ENCODE results near the gene ALG14.

Gene ALG14

DNA sequence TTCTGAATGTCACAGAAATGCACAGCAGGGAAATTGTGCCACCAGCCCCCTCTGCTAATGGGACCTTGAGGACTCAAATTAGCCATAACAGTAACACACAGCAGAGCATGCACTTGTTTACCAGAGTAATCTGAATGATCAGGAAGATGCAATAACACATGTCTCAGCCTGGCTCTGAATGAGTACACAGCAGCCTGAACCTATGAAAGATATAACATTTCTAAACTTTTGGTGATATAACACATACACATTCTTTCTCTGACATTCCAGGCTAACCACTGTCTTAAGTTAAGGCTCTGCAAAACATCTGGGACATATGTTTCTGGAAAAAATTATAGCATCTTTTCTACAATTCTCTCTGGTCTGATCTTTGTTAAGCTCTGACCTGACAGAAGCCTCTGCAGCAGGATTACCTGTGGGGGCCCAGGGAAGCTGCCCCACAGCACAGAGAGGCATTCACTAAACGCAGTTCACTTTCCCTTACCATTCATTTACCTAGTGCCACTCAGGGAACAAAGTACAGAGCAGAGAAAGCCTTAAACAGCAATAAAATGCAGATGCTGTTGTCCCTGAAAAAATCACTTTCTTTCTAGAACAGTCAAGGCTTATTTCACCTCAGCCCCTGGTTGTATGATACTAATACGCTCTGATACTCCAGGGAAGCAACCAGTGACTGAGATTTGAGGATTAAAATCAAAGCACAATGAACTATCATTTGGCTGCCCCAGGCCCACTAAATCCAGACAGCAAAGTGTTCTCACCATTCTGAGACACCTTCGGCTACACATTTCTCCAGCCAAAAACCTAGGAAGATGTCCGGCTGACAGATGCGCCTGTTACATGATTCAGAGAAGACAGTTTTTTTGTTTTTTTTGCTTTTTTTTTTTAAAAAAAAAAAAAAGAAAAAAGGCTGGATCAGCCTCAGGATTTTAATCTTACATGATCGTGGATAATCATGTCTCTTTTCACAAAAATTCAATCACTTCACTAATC lies 91.9 kb downstream of the ALG14 start:
- peak; percentile 33 for DNase-seq (ENCODE audit: low spot score)

DNA sequence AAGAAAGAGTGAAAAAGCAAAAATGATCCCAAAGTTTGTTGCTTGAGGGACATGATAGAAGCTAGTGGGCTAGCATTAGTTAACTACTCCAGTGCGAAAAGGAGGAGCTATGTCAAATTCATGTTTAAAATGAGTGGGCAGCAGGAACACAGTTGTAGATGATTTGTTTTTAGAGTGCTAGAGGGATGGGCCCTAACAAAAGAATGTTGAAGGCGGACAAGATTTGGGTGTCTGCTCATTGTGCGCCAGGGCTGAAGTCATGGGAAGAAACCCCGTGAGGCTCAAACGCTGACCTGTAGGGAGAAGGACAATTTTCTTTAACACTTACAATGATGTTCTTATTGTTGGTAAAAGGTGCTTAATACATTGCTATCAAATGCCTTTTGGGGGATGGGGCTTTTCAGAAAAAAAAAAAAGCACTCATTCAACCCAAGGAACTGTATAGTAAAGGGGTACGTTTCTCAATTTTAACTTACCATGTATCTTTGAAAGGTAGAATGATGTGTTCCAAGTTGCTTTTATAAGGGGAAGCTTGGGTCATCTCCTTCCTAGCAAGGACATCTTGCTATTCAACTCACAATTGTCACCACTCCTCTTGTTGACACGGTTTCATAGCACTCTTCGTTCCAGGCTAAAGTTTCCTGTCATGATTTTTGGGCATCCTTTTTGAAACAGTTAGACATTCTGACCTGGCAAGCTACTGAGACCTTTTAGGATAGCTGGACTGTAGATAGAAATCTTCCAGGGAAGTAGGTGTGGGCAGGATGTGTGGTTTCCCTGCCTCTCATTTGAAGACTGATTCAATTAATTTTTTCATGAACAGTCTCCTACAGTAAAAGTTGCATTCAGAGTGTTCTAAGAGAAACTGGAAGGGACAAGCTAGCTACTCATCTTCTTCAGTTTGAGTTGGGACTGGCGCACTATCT lies 92.8 kb downstream of the ALG14 start:
- peak; percentile 26 for DNase-seq (ENCODE audit: low spot score)

DNA sequence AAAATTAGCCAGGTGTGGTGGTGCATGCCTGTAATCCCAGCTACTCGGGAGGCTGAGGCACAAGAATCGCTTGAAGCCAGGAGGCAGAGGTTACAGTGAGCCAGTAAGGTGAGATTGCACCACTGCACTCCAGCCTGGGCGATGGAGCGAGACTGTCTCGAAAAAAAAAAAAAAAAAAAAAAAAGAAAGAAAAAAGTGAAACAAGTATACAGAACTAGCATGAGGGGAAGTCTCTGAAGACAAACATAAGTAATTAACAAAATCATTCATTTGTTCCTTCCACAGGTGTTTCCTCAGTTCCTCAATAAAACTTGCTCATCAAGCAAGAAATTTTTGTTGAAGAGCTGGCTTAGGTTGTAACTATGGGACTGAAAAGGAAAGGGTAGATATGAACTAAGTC lies 93.6 kb downstream of the ALG14 start:
- no peak for DNase-seq (ENCODE audit: low spot score)

DNA sequence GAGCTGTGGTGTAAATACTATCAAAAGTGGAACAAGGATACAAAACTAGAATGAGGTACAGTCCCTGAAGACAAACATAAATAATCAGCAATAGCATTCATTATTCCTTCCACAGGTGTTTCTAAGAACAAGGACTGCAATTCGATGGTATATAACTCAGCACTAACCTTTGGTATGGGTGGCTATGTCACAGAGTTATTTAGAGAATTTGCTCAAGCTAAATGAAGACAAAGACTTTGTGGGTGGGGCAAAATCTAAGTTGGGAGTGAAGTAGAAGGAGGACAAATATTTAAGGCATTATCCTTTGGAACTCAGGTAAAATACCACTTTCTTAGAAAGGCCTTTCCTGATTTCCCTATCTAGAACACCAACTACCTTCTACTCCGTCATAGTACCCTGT lies 94.3 kb downstream of the ALG14 start:
- DNase-seq (ENCODE audit: low spot score) = no peak

DNA sequence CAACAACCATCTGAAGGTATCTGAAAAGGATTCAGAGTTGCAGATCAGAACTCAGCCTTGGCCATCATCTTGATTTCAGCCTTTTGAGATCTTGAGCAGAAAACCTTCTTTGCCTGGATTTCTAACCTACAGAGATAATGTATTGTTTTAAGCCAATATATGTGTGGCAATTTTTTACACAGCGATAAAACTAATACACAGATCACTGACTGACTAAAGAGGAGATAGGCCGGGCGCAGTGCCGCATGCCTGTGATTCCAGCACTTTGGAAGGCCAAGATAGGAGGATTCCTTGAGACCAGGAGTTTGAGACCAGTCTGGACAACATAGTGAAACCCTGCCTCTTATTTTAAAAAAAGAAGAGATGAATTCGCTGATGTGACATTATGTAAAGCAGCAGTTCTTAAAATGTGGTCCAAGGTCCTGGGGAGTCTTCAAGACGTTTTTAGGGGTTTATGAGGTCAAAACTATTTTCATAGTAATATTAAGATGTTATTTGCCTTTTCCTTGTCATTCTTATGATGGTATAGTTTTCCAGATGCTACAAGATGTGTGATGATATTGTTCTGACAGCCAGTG lies 95.7 kb downstream of the ALG14 start:
- no peak for DNase-seq (ENCODE audit: low spot score)

DNA sequence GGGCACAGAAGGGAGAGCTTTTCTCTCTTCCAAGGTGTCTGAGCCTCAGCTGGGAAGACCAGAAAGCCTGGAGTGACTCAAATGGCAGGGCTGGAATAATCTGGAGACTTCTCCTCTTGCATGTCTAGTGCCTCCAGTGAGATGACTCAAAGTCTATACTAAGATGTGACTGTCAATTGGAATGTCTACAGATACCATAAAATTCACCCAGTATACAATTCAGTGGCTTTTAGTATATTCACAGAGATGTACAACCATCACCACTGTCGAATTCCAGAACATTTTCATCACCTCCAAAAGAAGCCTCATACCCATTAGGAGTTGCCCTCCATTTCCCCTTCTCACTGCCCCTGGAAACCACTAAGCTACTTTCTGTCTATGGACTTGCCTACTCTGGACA lies 97.9 kb downstream of the ALG14 start:
- peak; percentile 67 for DNase-seq (ENCODE audit: low spot score)

DNA sequence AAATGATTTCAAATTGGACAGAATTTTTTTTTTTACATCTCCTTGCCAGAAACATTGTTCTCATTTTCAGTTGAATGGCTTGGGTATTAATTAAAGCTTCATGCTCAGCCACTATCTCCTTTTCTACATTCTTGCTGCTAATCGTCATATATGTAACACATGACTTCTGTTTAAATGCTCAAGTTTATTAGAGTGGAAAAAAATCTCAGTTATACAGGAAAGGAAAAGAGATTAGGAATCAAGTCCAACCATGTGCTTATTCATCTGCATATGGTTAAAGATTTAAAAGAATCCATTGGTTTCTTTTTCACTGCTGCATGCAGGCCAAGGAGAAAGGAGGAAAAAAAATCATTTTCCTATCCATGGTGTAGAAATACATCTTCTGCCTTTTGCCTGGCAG lies 98.5 kb downstream of the ALG14 start:
- DNase-seq (ENCODE audit: low spot score) = peak; percentile 54

DNA sequence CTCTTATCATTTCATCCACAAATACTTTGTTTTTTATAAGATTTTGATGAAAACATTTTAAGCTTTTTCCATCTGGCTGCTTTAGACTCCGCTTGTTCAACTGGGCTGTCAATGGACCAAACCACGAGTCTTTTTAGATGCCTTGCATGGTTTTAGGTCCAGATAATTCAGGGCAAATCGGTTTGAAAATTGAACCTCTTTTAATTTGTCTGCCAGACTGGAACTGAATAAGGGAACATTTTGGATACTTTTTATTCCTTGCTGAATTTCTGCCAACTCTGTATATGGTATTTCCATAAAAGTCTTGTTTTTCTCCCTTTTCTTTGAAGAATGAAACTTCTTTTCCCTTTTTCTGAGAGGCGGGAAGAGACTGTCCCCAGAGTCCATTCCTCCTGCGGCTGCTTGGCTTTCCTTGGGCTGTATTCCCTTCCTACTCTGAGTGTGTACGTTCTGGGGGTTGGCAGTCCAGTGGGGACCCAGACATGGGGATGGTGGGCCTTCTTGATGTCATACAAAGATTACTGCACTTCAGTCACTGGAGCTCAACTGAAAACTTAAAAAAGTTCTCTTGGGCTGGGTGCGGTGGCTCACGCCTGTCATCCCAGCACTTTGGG lies 99.3 kb downstream of the ALG14 start:
- peak; percentile 48 for DNase-seq (ENCODE audit: low spot score)

DNA sequence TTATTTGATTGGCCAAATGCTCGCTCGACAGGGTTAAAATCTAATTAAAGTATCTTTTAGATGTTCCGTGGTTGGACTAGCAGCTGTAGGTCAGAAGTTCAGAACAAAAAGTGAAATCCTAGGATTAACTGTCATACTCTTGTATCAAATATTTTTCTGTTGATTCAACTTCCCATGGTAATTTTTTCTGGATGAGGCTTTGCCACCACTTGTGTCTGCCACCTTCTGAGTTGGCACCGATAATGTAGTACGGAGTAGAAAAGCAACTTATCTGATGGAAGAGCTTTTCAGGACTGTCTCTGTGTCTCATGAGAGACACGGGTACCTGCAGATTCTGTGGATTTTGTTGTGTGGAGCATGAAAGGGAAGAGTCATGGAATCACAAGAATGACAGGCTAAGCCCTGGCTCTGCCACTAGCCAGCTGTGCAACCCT lies 101.2 kb downstream of the ALG14 start:
- peak; percentile 60 for DNase-seq (ENCODE audit: low spot score)

DNA sequence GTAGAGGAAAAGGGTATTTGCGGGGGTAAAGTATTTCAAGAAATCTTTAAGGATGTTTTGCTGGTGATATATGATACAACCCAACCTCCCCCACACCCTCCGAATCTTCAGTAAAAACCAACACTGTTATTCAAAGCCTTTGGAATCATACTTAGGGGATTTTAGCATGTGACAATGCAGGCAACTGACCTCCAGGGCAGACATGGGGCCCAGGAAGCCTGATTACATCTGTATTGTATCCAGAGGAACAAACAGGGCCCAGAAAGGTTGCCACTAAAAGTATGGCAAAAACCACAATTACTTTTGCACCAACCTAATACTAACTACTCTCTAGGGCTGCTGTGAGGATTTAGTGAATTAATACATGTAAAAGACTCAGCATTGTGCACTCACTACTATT lies 102.0 kb downstream of the ALG14 start:
- no peak for DNase-seq (ENCODE audit: low spot score)

DNA sequence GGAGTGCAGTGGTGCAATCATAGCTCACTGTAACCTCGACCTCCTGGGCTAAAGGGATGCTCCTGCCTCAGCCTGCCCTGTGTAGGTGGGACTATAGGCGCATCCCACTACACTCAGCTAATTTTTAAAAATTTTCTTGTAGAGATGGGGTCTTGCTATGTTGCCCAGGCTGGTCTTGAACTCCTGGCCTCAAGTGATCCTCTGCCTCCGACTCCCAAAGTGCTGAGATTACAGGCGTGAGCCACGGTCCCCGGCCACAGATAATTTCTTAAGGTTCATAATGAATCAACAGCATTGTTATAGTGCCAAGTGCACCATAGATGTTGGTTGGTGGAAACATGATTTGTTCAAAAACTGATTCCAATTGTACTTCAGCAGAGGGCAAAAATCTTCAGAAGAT lies 103.6 kb downstream of the ALG14 start:
- DNase-seq (ENCODE audit: low spot score) = no peak

DNA sequence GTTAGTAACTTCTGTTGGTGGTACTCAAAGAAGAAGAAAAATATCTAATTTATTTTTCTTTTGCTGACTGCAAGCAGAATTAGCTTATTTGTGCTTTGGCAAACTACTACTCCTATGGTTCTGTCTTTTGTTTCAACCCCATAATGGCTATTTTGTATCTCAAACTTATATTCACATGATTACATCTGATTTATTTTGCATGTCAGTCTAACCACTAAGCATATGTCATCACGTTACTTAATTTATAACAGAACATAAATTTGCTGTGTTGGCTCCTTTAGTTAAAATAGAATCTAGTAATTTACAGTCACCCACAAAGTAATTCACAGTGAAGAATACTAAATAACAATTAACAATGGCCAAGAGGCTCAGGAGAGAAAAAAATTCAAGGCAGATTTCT lies 106.7 kb downstream of the ALG14 start:
- DNase-seq (ENCODE audit: low spot score) = no peak

DNA sequence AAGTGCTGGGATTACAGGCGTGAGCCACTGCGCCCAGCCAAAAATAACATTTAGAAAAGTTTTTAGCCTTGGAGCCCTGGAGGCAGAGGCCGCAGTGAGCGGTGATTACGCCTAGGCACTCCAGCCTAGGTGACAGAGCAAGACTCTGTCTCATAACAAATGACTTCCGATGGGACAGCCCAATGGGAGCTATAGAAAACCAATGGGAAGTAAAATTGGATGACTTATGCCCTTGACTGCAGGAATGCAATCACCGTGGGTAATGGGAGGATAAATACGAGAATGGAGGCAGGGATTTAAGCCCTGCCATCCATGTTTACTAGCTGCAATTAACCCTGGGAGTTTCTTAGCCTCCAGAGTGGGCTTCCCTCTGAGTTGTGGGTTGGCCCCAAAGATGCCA lies 108.9 kb downstream of the ALG14 start:
- DNase-seq (ENCODE audit: low spot score) = no peak

DNA sequence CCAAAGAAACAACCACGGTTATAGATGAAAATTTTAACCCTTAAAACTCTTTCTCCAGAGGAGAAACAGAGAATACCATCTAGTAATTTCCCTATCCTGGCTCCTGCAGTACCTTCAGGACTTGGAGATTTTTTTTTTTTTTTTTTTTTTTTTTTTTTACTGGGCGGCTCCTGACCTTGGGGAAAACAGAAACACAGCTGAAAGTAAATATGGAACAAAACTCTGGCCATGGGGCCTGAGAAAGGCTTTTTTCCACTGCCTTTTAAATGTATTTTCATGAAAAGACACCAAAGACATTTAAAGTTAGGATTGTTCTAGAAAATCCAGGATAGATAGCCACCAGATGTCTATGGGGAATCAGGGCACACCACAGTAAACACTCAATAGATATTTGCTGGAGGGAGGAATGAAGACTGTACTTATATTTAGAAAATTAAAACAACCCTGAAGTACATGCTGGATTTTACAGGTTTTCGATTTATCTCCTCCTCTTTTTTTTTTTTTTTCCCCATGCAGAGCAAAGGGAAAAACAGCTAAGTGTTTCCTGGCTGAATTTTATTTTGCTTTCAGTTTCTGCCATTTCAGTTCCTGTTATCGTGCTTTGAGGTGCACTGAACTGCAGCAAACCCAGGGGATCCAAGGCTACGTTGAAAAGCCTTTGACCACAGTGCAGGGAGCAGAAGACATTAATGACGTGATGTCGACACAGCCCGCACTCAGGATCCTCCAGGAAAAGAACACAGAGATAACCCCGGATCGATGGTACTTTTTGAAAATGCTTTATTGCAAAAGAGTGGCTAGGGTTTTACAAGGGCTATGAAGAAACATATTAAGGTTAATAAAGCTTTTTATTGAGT lies 110.1 kb downstream of the ALG14 start:
- DNase-seq (ENCODE audit: low spot score) = peak; percentile 38

DNA sequence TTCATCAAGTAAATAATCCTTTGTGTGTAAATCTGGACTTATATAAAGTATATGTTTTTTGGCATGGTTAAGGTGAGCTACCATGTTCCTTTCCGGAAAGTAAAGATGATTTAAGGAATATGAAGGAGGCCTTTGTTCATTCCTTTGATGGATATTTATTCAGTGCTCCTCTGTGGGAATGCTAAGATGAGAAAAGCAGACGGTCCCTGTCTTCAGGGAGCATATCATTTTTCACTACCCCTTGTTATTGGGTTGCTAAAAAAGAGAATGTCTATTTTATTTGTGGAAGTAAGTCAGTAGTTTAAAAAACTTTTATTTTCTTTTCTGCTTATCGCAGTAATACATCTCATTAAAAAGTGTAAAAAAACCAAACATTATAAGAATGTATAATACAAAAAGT lies 110.8 kb downstream of the ALG14 start:
- DNase-seq (ENCODE audit: low spot score) = no peak

DNA sequence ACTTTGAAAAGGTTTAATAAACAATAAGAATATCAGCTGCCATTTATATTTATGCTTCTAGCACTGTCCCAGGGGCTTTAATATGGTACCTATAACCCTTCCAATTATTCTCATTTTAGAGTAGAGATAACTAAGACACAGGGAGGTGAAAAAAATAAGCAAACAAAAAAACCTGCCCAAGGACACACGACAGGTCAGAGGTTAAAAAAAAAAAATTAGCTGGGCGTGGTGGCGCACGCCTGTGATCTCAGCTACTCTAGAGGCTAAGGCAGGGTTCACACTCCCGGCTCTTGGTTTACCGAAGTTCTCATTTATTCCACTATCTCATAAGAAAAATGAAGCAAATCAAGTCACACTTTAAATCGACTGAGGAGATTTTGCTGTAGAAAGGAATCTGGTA lies 111.2 kb downstream of the ALG14 start:
- DNase-seq (ENCODE audit: low spot score) = no peak

DNA sequence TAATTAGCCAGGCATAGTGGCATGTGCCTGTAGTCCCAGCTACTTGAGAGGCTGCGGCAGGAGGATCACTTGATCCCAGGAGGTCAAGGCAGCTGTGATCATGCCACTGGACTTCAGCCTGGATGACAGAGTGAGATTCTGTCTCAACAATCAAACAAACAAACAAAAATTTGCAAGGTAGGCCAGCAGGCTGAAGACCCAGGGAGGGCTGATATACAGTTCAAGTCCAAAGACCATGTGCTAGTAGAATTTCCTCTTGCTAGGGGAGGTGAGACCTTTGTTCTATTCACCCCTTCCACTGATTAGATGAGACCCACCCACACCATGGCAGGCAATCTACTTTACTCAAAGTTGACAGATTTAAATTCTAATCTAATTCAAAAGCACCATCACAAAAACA lies 114.7 kb downstream of the ALG14 start:
- no peak for DNase-seq (ENCODE audit: low spot score)

DNA sequence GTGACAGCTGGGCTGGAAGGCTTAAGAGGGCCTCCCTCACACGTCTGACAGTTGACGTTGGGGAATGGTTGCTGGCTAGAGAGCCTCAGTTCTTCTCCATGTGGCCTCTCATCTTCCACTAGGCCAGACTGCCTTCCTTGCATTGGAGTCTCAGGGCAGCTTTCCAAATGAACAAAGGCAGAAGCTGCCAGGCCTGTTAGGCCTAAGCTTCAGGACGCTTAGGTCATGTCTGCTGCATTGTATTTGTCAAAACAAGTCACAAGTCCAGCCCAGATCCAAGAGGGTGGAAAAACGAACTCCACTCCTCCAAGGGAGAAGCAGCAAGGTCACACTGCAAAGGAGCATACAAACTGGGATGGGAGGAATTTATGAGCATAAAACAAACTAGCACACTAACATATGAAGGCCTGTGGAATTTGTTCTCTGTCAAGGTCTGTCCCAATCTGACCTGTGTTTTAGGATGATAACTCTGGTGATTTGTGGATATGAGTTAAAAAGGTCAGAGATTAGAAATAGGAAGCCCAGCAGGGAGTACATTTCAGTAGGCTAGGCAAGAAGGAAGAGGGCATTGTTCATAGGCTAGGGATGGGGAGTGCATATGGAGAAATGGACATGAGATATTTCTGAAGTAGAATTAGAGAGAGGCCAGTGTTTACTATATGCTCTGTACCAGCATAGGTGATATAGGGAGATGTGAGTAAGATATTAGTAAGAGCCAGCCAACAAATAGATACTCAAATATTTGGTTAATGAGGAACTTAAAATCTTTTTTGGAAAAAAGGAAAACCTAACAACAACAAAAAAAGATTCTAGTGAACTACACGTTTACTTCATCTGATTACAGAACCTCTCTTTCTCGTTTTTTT lies 116.8 kb downstream of the ALG14 start:
- peak; percentile 5 for DNase-seq (ENCODE audit: low spot score)

DNA sequence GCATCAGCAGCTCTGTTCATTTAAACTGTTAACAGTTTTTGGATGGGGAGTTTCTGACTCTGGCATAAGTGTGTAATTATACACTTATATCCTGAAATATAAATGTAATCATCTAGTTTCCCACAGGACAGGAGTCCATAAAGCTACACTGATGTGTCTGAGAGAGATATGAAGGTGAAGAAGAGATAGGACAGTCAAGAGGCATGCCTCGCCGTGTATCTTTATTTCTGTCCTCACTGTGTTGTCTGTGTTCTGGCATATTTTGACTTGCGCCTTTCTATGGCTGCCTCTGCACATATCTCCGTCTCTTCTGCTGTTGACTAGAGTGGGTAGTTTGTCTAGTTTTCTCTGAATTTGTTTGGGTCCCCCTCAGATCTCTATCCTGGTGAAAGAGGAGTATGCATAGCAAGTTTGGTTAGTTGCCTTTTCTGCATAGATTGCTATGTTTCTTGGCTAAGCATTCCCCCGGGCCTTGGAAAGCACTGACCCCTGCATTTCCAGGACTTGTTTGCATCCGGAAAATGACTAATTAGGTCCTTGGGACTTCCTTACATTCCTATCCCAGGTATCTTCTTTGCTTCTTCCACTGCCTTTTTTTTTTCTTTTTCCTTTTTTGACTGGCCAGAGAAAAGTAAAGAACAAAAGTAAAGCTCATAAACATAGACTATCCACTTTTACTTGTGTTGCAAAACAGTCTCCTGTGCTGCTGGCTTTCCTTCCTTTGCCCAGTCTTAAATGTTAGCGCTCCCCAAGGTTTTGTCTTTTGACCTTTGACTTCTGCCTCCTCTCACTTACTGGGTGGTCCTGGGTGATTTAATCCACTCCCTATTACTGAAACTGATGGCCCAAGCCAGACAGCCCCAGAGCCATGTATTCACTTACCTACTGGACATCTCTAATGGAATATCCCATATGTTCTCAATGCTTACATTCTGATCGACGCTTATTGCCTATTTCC lies 118.2 kb downstream of the ALG14 start:
- DNase-seq (ENCODE audit: low spot score) = no peak
